Stimulated activated CD4-positive, alpha-beta T cell treated with anti-CD3 and anti-CD28 coated beads, Interleukin-4, amount 100 ng/mL, for 4 hours (primary cell): ENCODE measurements around the gene ISCA1.
"Not testable (repeated sequence)": the region's sequence is repeated elsewhere in the genome, so short reads cannot be mapped to it uniquely, and the experiment has no call there.

ENCODE experiments used
- DNase-seq, 2 experiments: peaks; one replicate each; pipeline ENCODE4 v3.0.0-alpha.2; 2020

The ISCA1 gene

GRCh38 chr9:86282077-86282978 lies at the start of gene ISCA1:
Gene ISCA1 (minus strand): TSS chr9:86282538. CDS start chr9:86282458, 80 bp downstream.
- peak; percentile 95 to 99 for DNase-seq

- DNase-seq: no peak
These were observed 47.8 kb upstream of the ISCA1 start for GRCh38 chr9:86330186-86330585.

DNA sequence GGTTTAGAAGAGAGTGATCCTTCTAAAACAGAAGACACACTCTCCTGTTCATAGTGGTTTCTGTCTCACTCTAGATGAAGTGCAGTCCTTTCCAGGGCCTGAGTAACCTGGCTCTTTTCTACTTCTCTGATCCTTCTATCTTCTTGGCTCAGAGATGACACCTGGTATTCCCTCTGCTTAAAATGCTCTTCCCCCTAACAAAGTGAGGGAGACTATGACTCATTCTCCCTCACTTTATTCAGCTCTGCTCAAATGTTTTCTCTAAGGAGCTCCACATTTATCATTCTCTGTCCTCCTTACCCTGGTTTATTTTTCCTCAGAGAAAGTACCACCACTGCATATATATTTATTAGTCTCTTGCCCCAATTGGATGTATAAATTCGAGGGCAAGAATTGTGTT lies 47.3 kb upstream of the ISCA1 start:
- DNase-seq: no peak

- DNase-seq: no peak
These were observed 45.8 kb upstream of the ISCA1 start for GRCh38 chr9:86328156-86328555.

DNA sequence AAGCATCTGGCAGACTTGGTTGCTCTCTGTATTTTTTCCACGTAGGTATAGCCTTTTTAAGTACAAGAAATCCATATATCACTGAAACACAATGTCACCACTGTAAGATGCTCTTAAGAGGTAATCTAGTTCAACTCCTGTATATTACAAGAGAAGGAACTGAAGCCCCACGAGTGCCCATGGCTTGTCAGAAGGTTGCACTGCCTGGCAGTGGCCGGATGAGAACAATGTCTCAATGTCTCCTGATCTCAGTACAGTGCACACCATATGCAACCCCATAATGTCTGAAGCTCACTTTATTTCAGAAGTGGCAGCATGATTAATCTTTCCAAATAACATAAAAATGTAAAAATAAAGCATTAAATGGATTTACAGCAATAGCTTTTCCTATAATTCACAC lies 44.2 kb upstream of the ISCA1 start:
- DNase-seq: no peak

- no peak for DNase-seq
These were observed 42.6 kb upstream of the ISCA1 start for GRCh38 chr9:86324901-86325300.

GRCh38 chr9:86324308-86324707 lies 42.0 kb upstream of the ISCA1 start:
- DNase-seq: no peak

DNA sequence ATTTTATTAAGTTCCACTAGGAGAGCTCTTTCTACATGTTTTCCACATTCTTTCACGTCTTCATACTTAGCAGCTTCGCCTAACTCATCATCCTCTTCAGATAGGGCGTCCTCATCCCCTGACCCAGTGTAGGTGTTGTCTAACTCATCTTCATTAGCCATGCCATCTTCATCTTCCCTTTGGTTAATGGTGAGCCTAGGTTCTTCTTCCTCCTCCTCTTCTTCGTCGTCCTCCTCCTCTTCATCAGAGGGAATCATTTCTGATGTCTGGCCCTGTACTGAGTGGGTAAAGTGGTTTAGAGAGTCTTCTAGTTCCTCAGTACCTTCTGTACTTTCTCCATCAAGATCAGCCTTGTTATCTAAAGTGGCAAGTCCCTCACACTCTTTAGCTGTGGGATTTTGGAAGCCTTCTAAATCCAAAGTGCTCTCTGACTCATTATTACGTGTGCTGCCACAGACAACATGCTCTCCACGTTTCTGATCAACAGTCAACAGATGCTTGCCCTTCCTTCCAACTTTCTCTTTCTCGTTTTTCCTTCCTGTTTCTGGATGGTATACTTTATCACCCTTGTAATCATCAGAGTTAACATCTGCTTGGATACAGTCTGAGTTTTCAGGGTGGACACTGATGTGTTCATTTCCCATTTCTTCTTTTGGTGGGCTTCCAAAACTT lies 40.8 kb upstream of the ISCA1 start:
- no peak for DNase-seq

- DNase-seq: no peak
These were observed 39.0 kb upstream of the ISCA1 start for GRCh38 chr9:86321373-86321772.

DNA sequence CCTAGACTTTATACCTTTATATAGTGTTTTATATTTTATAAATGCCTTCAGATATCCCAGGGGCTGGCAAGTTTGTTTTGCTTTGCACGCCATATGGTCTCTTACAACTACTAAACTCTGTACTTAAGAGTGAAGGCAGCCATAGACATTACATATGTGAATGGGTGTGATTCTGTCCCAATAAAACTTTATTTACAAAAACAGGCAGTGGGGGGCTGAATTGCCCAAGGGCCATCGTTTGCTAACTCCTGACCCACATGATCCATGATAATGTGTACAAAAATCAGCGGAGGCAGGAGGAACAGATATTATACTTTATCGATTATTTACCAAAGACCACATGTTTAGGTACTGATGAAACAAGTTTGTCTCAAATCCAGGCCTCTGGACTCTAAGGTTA lies 35.8 kb upstream of the ISCA1 start:
- DNase-seq: no peak

DNA sequence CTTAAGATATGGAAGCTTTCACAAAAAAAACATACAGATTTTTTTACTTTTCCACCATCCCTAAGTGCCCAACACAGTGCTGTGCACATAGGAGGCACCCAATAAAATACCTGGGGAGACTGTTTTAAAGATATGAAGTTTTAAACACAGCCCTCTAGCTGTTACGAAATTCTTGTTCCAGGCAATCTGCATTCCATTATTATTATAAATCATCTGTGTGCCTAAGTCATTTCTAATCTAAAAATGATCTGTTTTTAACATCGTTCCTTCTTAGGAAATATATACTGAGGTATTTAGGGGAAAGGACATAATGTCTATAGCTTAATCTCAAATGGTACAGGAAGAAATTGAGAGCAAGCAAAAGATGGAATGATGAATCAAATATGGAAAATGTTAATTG lies 32.7 kb upstream of the ISCA1 start:
- no peak for DNase-seq

DNA sequence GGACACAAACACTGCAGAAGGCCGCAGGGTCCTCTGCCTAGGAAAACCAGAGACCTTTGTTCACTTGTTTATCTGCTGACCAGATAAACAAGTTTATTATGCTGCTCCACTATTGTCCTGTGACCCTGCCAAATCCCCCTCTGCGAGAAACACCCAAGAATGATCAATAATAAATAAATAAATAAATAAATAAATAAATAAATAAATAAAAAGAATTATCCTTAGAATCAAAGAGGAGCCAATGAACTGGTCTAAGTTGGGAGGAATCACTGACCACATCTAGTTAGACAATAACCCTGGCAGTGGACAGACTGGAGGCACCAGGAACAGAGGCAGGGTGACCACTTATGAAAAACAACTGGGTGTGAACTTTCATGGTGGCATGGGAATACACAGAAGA lies 30.6 kb upstream of the ISCA1 start:
- DNase-seq: not testable (repeated sequence)

DNA sequence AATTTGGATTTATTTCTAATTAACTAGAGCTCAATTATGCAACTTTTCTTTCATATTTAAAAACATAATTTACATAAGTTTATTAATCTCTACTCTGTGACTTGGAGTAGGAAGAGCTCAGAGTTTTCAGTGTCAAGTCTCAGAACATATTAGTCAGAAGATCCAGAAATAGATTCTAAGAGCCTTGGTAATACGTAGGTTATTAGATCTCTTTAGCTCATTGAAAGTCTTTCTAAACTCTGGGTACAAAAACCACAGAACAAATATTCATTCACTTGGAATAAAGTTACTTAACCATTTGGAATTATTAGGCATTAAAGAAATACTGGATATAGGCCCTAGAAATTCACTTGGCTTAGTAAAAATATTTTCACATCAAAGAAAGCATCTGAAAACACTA lies 26.3 kb upstream of the ISCA1 start:
- no peak for DNase-seq

- DNase-seq: no peak
These were observed 21.9 kb upstream of the ISCA1 start for GRCh38 chr9:86304236-86304730.

DNA sequence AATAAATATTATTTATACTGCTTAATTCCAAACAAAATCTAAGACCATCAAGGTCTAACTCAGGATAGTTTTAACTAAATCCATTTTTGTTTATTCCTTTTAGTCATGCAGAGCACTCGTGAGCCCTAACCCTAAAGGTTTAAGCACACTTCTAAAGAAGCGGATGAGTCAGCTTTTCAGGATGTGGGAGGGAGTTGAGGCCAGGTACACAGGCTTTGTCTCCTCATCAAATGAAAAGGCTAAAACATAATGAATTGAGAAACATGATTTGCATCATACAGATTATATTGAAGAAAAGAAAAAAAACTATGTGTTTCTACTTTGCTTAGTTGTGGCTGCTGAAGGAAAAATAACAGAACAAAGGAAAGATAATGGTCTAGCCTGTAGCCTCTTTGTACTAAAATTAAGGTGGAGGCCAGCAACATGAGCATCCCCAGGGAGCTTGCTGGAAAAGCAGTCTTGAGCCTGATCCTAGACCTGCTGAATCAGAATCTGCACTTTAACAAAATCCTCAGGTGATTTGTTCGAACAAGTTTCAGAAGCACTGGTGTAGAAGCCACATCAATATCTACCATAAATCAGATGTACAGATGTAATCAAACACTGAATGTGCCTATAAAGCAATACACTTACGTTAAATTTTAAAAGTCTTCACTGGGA lies 21.1 kb upstream of the ISCA1 start:
- peak; percentile 7 to 74 for DNase-seq

- DNase-seq: no peak
These were observed 19.3 kb upstream of the ISCA1 start for GRCh38 chr9:86301686-86302085.

DNA sequence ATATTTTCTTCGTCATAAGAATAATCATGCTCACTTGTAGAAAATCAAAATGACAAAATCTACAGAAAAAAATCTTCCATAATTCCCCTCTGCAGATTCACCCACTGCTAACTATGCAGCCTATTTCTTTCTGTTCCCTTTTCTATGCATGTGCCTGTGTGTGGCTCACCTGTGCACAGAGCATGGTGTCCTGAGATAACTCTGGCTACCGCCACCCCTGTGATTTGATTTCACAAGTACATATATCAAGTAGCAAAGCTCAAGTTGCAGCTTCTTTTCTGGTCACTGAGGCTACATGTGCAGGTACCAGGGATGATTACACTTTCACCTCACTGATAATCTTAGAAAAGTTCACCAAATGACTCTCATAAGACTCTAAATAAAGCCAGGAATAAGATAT lies 18.4 kb upstream of the ISCA1 start:
- no peak for DNase-seq

DNA sequence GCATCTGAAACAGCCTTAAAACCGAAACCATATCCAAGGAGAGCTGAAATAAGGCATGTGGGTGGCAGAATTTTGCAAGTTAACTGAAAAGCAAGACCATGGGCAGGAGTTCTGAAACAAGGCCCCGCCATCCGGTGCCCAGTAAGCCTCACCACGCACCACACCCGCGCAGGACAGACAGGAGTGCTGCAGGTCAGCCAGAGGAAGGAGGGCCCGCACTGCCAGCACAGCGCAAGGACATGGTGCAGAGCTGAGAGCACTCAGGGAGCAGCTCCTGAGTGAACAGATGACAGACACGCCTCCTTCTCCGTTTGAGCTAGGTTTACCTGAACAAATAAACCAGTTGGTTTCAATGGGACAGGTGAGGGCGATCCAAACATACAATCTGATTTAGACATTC lies 16.5 kb upstream of the ISCA1 start:
- no peak for DNase-seq

DNA sequence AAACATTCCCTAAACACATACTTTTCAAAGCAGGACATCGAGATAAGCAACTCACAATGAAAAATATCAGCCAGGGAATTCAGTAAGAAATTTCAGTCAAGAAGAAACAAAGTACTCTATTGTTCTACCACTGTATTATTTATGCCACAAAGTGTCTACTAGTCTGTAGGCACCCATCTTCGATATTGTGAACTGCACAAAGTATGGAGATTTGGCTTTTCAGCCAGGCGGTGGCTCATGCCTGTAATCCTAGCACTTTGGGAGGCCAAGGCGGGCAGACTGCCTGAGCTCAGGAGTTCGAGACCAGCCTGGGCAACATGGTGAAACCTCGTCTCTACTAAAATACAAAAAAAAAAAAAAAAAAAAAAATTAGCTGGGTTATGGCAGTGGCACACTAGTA lies 8.0 kb upstream of the ISCA1 start:
- not testable (repeated sequence) for DNase-seq

DNA sequence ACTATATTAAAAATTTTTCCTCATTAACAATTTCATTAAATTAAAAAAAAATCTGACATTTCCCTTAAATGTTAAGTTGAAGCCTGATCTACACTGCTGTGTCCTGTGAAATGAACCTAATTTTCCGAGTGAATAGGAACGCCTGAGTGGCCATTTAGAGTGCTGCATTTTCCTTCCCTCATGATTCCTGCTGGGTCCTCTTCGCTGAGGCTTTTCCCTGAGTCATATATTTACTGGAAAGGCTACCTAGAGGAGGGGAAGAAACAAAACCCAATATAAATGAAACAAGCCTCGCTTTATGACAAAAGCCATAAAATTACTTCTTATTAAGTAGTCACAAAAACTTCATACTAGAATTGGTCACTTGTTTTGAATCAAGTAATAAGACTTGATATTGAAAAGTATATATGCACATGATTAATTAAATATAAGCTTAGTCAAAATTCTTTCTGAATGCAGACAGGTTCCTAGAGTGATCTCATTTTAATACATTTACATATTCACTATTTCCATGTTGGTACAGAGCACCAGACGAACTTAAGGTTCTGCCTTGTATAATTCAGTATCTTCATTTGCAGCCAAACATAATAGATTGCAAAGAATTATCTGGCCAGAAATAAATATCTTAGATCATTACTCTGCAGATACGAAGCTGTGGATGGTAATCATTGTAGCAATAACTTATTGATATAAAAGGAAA lies 6.3 kb upstream of the ISCA1 start:
- DNase-seq: no peak

- DNase-seq: peak in 1 of 2 experiments; percentile 11
These were observed 4.7 kb upstream of the ISCA1 start for GRCh38 chr9:86287013-86287412.

GRCh38 chr9:86286278-86286677 lies 3.9 kb upstream of the ISCA1 start:
- no peak for DNase-seq

- DNase-seq: no peak
These were observed 2.9 kb upstream of the ISCA1 start for GRCh38 chr9:86285261-86285660.
